Measurements from ENCODE around the gene NCBP3.

DNA sequence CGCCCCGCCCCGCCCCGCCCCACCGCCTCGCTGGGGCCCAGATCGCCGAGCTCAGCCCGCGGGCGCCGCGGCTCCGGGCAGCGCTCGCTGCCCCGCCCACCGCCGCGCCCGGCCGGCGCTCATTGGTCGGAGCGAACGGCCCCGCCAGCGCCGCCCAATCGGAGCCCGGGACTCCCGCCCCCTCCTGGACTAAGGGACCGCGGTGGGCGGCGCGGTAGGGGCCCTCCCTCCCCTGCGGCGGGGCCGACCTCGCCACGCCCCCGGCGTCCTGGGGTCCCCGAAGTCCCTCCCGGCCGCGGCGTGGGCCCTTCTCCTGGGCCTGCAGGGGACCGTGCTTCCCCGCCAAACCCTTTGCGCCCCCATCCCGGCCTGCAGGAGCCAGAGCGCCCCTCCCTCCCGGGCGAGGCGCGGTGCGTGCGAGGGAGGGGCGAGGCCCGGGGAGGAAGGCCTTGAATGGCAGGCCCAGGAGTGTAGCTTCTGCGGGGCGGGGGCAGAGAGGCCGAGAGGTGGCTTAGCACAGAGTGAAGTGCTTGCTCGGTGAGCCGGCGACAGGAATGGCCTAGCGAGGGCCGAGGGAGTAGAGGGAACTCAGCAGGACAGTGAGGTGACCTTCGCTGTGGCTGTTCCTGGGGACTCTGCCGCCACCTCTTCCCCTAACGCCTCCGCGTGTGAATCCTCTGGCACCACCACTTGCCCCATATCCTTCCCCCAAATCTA lies 47.1 kb upstream of the NCBP3 start, which contains the start of gene CAMKK1:
- TF ChIP-seq POLR2AphosphoS5 (IDR thresholded peaks at IDR 0.05; ENCODE audit: control insufficient read depth, insufficient read depth, low read depth, low read length) (0 out of 2 replicates have a peak, but pooled peaks have one; percentile 16), NFYB (IDR thresholded peaks at IDR 0.05; ENCODE audit: extremely low read depth, insufficient read length) (peak; percentile 60), FOSL1 (tag; conservative IDR thresholded peaks at IDR 0.05) (no peak), POLR2A (conservative IDR thresholded peaks at IDR 0.05) (peak; percentile 73)
- TF ChIP-seq, protein P1, sequence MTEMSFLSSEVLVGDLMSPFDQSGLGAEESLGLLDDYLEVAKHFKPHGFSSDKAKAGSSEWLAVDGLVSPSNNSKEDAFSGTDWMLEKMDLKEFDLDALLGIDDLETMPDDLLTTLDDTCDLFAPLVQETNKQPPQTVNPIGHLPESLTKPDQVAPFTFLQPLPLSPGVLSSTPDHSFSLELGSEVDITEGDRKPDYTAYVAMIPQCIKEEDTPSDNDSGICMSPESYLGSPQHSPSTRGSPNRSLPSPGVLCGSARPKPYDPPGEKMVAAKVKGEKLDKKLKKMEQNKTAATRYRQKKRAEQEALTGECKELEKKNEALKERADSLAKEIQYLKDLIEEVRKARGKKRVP (CRISPR knock-in tag; IDR thresholded peaks at IDR 0.05): peak; percentile 17; the same call in 1 of the 2 replicates
